Measurements from ENCODE around the gene SUPT5H. TPM values are rescaled to one million over a fixed set of nuclear protein-coding genes. Genes with fewer than 3 reads are reported as not detected.

Gene SUPT5H
- total RNA-seq, 2 donors from 2014 or later: 81.7 to 95.1 TPM

DNA sequence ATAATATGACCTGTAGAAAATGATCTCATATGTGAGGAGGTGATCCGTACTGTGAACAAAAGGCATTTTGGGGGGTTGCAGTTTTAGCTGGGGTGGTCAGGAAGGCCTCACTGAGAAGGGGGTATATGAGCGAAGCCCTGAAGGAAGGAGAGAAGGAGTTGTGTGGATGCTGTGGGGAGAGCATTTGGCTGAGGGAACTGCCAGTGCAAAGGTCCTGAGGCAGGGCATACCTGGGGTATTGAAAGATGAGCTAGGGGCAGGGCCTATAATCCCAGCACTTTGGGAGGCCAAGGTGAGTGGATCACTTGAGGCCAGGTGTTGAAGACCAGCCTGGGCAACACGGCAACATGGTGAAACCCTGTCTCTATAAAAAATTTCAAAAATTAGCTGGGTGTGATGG lies 72.0 kb downstream of the SUPT5H start:
- Histone ChIP-seq H3K36me3 (no peaks in the 10 kb centered on the region), H3K27ac (no peak overlapping the region), H3K27me3 (peaks cover 8 to 26% of the 10 kb centered on the region in 2 donors), H3K4me3 (no peak overlapping the region), H3K9me3 (no peaks in the 10 kb centered on the region), H3K4me1 (peaks cover 0 to 14% of the 10 kb centered on the region in 2 donors)
- DNase-seq (ENCODE audit: low spot score): no peak
- TF ChIP-seq, protein P1, sequence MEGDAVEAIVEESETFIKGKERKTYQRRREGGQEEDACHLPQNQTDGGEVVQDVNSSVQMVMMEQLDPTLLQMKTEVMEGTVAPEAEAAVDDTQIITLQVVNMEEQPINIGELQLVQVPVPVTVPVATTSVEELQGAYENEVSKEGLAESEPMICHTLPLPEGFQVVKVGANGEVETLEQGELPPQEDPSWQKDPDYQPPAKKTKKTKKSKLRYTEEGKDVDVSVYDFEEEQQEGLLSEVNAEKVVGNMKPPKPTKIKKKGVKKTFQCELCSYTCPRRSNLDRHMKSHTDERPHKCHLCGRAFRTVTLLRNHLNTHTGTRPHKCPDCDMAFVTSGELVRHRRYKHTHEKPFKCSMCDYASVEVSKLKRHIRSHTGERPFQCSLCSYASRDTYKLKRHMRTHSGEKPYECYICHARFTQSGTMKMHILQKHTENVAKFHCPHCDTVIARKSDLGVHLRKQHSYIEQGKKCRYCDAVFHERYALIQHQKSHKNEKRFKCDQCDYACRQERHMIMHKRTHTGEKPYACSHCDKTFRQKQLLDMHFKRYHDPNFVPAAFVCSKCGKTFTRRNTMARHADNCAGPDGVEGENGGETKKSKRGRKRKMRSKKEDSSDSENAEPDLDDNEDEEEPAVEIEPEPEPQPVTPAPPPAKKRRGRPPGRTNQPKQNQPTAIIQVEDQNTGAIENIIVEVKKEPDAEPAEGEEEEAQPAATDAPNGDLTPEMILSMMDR (IDR thresholded peaks at IDR 0.05): no peak

DNA sequence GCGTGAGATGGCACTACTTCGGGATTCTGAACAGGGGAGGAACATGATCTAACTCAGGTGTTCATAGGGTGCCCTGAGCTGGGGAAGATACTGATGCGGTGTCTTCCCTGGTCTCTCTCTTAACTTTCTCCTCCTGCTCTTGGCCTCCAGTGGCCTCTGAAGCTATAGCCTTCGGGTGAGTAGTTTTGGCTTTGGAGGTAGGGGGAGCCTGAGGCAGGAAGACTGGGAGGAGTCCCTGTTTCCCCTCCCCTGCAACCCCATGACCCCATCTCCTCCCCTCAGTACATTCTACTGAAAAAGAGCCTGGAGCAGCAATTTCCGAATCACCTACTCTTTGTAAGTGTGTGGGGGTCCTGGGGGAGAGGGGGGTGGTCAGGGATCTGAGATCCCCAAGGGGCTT lies 73.1 kb downstream of the SUPT5H start:
- no peak overlapping the region for H3K4me3 ChIP-seq
- H3K9me3 ChIP-seq: no peaks in the 10 kb centered on the region
- H3K27me3 ChIP-seq: peaks cover 8 to 26% of the 10 kb centered on the region in 2 donors
- no peaks in the 10 kb centered on the region for H3K36me3 ChIP-seq
- H3K4me1 ChIP-seq: peaks cover 0 to 14% of the 10 kb centered on the region in 2 donors
- TF ChIP-seq, protein P1 (IDR thresholded peaks at IDR 0.05): no peak
- no peak overlapping the region for H3K27ac ChIP-seq
- no peak for DNase-seq (ENCODE audit: low spot score)

DNA sequence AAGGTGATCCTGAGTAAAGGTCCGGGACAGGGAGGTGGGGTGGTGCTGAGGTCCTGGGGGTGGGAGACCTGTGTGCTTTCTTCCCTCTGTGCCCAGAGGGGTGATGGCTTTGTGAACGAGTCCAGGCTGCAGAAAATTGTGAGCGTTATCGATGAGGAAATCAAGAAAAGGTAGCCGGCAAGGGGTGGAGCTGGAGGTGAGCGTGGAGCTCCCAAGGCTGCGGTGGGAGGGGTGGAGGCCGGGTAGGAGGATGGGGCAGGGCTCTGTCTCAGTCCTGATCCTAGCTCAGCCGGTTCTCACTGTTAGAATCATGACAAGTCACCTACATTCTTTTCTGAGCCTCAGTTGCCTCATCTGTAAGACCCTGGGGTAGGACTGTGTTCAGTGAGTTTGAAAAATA lies 73.6 kb downstream of the SUPT5H start:
- H3K36me3 ChIP-seq: no peaks in the 10 kb centered on the region
- H3K4me3 ChIP-seq: no peak overlapping the region
- peaks cover 8 to 23% of the 10 kb centered on the region in 2 donors for H3K27me3 ChIP-seq
- DNase-seq (ENCODE audit: low spot score): no peak
- H3K9me3 ChIP-seq: no peaks in the 10 kb centered on the region
- TF ChIP-seq, protein P1 (IDR thresholded peaks at IDR 0.05): no peak
- peaks cover 0 to 14% of the 10 kb centered on the region in 2 donors for H3K4me1 ChIP-seq
- no peak overlapping the region for H3K27ac ChIP-seq

DNA sequence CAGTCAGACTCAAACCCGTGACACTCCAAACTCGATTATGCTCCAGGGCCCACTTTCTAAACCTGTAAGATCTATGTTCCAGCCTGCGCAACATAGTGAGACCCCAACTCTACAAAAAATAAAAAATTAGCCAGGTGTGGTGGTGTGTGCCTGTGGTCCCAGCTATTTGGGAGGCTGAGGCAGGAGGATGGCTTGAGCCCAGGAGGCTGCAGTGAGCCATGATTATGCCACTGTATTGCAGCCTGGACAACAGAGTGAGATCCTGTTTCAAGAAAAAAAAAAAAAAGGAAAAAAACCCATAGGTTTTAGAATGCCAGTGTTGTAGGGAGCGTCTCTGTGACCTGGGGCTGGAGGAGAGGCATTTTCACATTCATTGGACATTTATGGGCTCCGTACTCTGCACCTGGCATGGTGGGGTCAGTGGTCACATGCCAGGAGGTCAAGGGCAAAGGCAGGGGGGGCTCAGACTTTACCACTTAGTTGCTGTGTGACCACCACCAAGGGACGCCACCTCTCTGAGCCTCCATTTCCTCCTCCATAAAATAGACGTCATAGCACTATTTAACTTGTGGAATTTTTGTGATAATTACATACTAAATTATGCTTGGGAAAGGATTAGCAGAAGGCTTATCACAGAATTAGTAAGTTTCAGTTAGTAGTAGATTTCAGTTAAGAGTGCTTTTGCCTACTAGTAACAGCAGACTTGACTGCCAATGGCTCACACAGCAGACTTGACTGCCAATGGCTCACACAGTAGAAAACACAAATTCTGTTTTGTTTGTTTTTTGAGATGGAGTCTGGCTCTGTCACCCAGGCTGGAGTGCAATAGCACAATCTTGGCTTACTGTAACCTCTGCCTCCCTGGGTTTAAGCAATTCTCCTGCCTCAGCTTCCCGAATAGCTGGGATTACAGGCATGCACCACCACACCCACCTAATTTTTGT lies 75.4 kb downstream of the SUPT5H start:
- Histone ChIP-seq H3K27me3 (peaks cover 0 to 5% of the 10 kb centered on the region in 2 donors), H3K27ac (no peak overlapping the region), H3K4me3 (no peak overlapping the region), H3K4me1 (peaks cover 0 to 2% of the 10 kb centered on the region in 2 donors), H3K36me3 (no peaks in the 10 kb centered on the region), H3K9me3 (no peaks in the 10 kb centered on the region)
- no peak for DNase-seq (ENCODE audit: low spot score)
- TF ChIP-seq, protein P1 (IDR thresholded peaks at IDR 0.05): no peak

DNA sequence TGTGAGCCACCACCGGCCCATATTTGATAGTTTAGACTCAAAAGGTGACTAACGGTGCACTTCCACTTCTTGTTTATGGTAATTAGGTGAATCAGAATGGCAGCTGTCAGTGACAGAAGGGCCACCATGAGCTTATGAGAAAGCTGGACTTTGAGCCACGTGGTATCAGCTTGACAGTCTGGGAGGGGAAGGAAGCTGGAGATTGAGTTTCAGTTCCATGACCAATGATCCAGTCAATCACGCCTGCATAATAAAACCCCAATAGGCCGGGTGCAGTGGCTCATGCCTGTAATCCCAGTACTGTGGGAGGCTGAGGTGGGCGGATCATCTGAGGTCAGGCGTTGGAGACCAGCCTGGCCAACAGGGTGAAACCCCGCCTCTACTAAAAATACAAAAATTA lies 79.1 kb downstream of the SUPT5H start:
- Histone ChIP-seq H3K27me3 (no peaks in the 10 kb centered on the region), H3K9me3 (no peaks in the 10 kb centered on the region), H3K4me3 (no peak overlapping the region), H3K27ac (no peak overlapping the region), H3K4me1 (no peaks in the 10 kb centered on the region), H3K36me3 (no peaks in the 10 kb centered on the region)
- TF ChIP-seq, protein P1 (IDR thresholded peaks at IDR 0.05): no peak
- DNase-seq (ENCODE audit: low spot score): no peak

Measured in right atrium auricular region (tissue), 2 donors.